ENCODE data around the gene MYCBP2. TPM values are rescaled to one million over a fixed set of nuclear protein-coding genes. Genes with fewer than 3 reads are reported as not detected.

The MYCBP2 gene
- total RNA-seq, 1 experiment from 2014 or later: 22.0 TPM

DNA sequence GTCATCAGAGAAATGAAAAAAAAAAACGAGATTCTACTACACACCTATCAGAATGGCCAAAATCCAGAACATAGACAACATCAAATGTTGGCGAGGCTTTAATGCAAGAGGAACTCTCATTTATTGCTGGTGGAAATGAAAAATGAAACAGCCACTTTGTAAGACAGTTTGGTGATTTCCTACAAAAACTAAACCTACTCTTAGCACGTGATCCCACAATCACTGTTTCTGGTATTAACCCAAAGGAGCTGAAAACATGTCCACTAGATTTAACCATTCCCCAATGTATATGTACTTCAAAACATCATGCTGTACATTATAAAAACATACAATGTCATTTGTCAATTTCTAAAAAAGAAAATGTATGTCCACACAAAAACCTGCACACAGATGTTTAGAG lies 13.0 kb downstream of the MYCBP2 start:
- CTCF ChIA-PET: no interaction called here
- BruUV-seq (replicated peaks): no TSS peak
- Mint-ChIP-seq H3K9me3 (ENCODE audit: low read depth, unreplicated experiment) (no peaks in the 10 kb centered on the region), H3K4me3 (ENCODE audit: low read depth, unreplicated experiment) (no peak overlapping the region), H3K36me3 (ENCODE audit: insufficient read depth, unreplicated experiment) (no peaks in the 10 kb centered on the region), H3K4me1 (ENCODE audit: low read depth, unreplicated experiment) (no peaks in the 10 kb centered on the region), H3K27me3 (ENCODE audit: unreplicated experiment) (no peaks in the 10 kb centered on the region), H3K27ac (ENCODE audit: unreplicated experiment) (no peak overlapping the region)
- no peak for DNase-seq
- TF ChIP-seq, protein P1, sequence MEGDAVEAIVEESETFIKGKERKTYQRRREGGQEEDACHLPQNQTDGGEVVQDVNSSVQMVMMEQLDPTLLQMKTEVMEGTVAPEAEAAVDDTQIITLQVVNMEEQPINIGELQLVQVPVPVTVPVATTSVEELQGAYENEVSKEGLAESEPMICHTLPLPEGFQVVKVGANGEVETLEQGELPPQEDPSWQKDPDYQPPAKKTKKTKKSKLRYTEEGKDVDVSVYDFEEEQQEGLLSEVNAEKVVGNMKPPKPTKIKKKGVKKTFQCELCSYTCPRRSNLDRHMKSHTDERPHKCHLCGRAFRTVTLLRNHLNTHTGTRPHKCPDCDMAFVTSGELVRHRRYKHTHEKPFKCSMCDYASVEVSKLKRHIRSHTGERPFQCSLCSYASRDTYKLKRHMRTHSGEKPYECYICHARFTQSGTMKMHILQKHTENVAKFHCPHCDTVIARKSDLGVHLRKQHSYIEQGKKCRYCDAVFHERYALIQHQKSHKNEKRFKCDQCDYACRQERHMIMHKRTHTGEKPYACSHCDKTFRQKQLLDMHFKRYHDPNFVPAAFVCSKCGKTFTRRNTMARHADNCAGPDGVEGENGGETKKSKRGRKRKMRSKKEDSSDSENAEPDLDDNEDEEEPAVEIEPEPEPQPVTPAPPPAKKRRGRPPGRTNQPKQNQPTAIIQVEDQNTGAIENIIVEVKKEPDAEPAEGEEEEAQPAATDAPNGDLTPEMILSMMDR (IDR thresholded peaks at IDR 0.05; ENCODE audit: unreplicated experiment): no peak
- intact Hi-C loops (cut with micrococcal nuclease; ENCODE audit: unreplicated experiment): no loop called here

DNA sequence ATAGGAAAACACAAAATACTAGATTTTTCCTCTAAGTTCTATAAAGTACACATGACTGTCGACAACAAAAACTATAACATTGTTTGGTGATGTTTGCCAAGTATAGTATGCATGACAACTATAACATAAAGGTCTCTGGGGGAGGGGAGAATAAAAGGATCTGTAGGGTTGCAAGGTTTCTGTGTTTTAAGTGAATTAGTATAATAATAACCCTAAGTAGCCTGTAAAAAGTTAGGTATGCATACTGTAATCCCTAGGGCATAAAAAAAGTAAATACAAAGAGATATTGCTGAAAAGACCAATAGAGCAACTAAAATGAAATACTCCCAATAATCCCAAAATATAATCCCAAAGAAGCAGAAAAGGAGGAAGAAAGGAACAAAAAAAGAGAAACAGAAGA lies 14.6 kb downstream of the MYCBP2 start:
- no peak overlapping the region for H3K27ac Mint-ChIP-seq (ENCODE audit: unreplicated experiment)

DNA sequence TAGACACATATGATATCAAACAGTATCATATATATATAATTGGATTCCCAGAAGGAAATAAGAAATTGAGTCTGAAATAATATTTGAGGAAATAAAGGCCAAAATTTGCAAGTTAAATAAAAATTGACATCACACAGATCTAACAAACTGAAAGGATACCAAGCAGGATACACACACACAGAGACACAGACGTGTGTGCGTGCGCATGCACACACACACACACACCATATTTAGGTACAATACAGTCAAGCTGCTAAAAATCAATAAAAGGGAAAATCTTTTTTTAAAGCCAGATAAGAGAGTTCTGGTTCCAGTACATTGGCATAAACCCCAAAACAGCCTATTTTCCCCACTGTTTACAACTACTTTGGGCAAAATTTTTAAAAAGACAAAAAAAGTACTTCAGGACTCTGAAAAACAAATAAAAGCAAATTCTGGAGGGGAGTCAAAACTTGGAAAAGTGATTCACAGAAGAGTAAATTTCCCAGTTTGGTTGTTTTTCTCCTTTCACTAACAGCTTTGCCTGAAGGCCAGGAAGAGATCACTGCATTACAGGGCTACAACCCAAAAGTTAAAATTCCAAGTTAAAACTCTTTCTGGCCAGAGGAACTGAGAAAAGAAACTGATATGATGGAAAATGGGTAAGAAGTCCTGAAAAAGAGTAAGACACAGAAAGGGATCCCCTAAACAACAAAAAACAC lies 16.2 kb downstream of the MYCBP2 start:
- Mint-ChIP-seq H3K27me3 (ENCODE audit: unreplicated experiment) (no peaks in the 10 kb centered on the region), H3K27ac (ENCODE audit: unreplicated experiment) (no peak overlapping the region), H3K4me3 (ENCODE audit: low read depth, unreplicated experiment) (no peak overlapping the region), H3K9me3 (ENCODE audit: low read depth, unreplicated experiment) (no peaks in the 10 kb centered on the region), H3K4me1 (ENCODE audit: low read depth, unreplicated experiment) (peaks cover 23% of the 10 kb centered on the region), H3K36me3 (ENCODE audit: insufficient read depth, unreplicated experiment) (no peaks in the 10 kb centered on the region)
- CTCF ChIA-PET: no interaction called here
- intact Hi-C loops (cut with micrococcal nuclease; ENCODE audit: unreplicated experiment): no loop called here
- TF ChIP-seq, protein P1 (IDR thresholded peaks at IDR 0.05; ENCODE audit: unreplicated experiment): no peak
- BruUV-seq (replicated peaks): no TSS peak
- no peak for DNase-seq

More for the DNA sequence above, 14.6 kb downstream of the MYCBP2 start:
- H3K9me3 Mint-ChIP-seq (ENCODE audit: low read depth, unreplicated experiment): no peaks in the 10 kb centered on the region
- TF ChIP-seq, protein P1 (IDR thresholded peaks at IDR 0.05; ENCODE audit: unreplicated experiment): no peak
- no peaks in the 10 kb centered on the region for H3K36me3 Mint-ChIP-seq (ENCODE audit: insufficient read depth, unreplicated experiment)
- CTCF ChIA-PET: no interaction called here
- DNase-seq: no peak
- no peaks in the 10 kb centered on the region for H3K27me3 Mint-ChIP-seq (ENCODE audit: unreplicated experiment)
- no peak overlapping the region for H3K4me3 Mint-ChIP-seq (ENCODE audit: low read depth, unreplicated experiment)
- no TSS peak for BruUV-seq (replicated peaks)
- H3K4me1 Mint-ChIP-seq (ENCODE audit: low read depth, unreplicated experiment): peaks cover 12% of the 10 kb centered on the region
- intact Hi-C loops (cut with micrococcal nuclease; ENCODE audit: unreplicated experiment): no loop called here

DNA sequence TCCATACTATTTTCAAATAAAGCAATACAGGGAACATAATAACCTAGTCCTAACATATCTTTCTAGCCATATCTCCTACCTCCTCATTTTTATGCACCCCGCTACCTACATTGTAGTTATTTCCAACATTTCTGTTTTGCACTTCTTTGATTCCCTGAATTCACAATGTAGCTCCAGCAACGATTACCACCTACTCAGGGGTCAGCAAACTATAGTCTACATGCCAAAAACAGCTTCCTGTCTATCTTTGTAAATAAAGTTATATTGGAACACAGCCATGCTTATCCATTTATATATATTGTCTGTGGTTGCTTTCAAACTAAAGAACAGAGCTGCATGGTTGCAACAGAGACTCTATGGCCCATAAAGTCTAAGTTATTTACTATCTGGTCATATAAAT lies 16.7 kb downstream of the MYCBP2 start:
- intact Hi-C loops (cut with micrococcal nuclease; ENCODE audit: unreplicated experiment): no loop called here
- Mint-ChIP-seq H3K27ac (ENCODE audit: unreplicated experiment) (no peak overlapping the region), H3K4me3 (ENCODE audit: low read depth, unreplicated experiment) (no peak overlapping the region), H3K36me3 (ENCODE audit: insufficient read depth, unreplicated experiment) (no peaks in the 10 kb centered on the region), H3K4me1 (ENCODE audit: low read depth, unreplicated experiment) (peaks cover 23% of the 10 kb centered on the region), H3K9me3 (ENCODE audit: low read depth, unreplicated experiment) (no peaks in the 10 kb centered on the region), H3K27me3 (ENCODE audit: unreplicated experiment) (no peaks in the 10 kb centered on the region)
- no peak for DNase-seq
- TF ChIP-seq, protein P1 (IDR thresholded peaks at IDR 0.05; ENCODE audit: unreplicated experiment): no peak
- BruUV-seq (replicated peaks): no TSS peak
- CTCF ChIA-PET: no interaction called here

Data from Calu3 (cell line).